HFFc6 (cell line): ENCODE measurements around the gene MEIS1. TPM values are rescaled to one million over a fixed set of nuclear protein-coding genes. Genes with fewer than 3 reads are reported as not detected.

Source experiments
- DNase-seq: peaks from one replicate; pipeline ENCODE4 v3.0.0-alpha.2; 2018
- H3K27ac Mint-ChIP-seq: 2 replicates; pipeline ENCODE4 v1.8.0; 2020; ENCODE audit warnings: mild to moderate bottlenecking, mixed read lengths
- H3K27me3 Mint-ChIP-seq: 2 replicates; pipeline ENCODE4 v1.8.0; 2021; ENCODE audit warnings: mild to moderate bottlenecking, moderate library complexity, mixed read lengths; ENCODE audit not compliant: insufficient read depth
- H3K36me3 Mint-ChIP-seq: 2 replicates; pipeline ENCODE4 v1.8.0; 2021; ENCODE audit warnings: low read depth, mixed read lengths
- H3K4me1 Mint-ChIP-seq: 2 replicates; pipeline ENCODE4 v1.8.0; 2020; ENCODE audit warnings: low read depth, mixed read lengths
- H3K4me3 Mint-ChIP-seq: 2 replicates; pipeline ENCODE4 v1.8.0; 2020; ENCODE audit warnings: mild to moderate bottlenecking, moderate library complexity, mixed read lengths
- H3K9me3 Mint-ChIP-seq: 2 replicates; pipeline ENCODE4 v1.8.0; 2020; ENCODE audit warnings: mild to moderate bottlenecking, mixed read lengths
- CTCF ChIP-seq: fragments of 200-600 bp; sonication (generic); IDR thresholded peaks from 2 replicates; pipeline ENCODE4 v1.5.0; 2021; ENCODE audit warnings: antibody characterized with exemption, mild to moderate bottlenecking
- total RNA-seq, 6 experiments: library from RNA; stranded (reverse); fragmentation: NEBNext Ultra II Directional; extraction: Animal tissue kit (Norgen Biotek cat#: 25700); gene quantifications; 2 replicates in 1 of 6; 3 replicates in 5 of 6; pipeline ENCODE4 v1.2.3, GENCODE V29; 2021

Gene MEIS1
- total RNA-seq, 6 experiments from 2014 or later = 69.1 to 85.4 (median 74.1) TPM

- Mint-ChIP-seq H3K27ac (peak overlapping the region; percentile 24; the same call in 1 of the 2 replicates), H3K4me3 (no peak overlapping the region), H3K36me3 (peaks cover 48% of the 10 kb centered on the region), H3K27me3 (peaks cover 6% of the 10 kb centered on the region), H3K4me1 (peaks cover 22% of the 10 kb centered on the region), H3K9me3 (no peaks in the 10 kb centered on the region)
- no peak for TF ChIP-seq CTCF
- no peak for DNase-seq
These were observed 89.1 kb downstream of the MEIS1 start for GRCh38 chr2:66523990-66524389.

- H3K4me3 Mint-ChIP-seq = no peak overlapping the region
- DNase-seq = no peak
- H3K27me3 Mint-ChIP-seq = peaks cover 13% of the 10 kb centered on the region
- no peak for TF ChIP-seq CTCF
- no peaks in the 10 kb centered on the region for H3K9me3 Mint-ChIP-seq
- H3K36me3 Mint-ChIP-seq = peaks cover 58% of the 10 kb centered on the region
- H3K4me1 Mint-ChIP-seq = peaks cover 33% of the 10 kb centered on the region
- peak overlapping the region; percentile 25; the same call in 1 of the 2 replicates for H3K27ac Mint-ChIP-seq
These were observed 90.7 kb downstream of the MEIS1 start for GRCh38 chr2:66525606-66526005.

- peaks cover 38% of the 10 kb centered on the region for H3K4me1 Mint-ChIP-seq
- H3K36me3 Mint-ChIP-seq = peaks cover 64% of the 10 kb centered on the region
- H3K9me3 Mint-ChIP-seq = no peaks in the 10 kb centered on the region
- H3K4me3 Mint-ChIP-seq = no peak overlapping the region
- TF ChIP-seq CTCF = no peak
- peaks cover 13% of the 10 kb centered on the region for H3K27me3 Mint-ChIP-seq
- no peak for DNase-seq
- no peak overlapping the region for H3K27ac Mint-ChIP-seq
These were observed 91.3 kb downstream of the MEIS1 start for GRCh38 chr2:66526180-66526579.

- TF ChIP-seq CTCF = no peak
- Mint-ChIP-seq H3K27ac (no peak overlapping the region), H3K9me3 (no peaks in the 10 kb centered on the region), H3K4me1 (peaks cover 29% of the 10 kb centered on the region), H3K27me3 (peaks cover 16% of the 10 kb centered on the region), H3K36me3 (peaks cover 64% of the 10 kb centered on the region), H3K4me3 (no peak overlapping the region)
- DNase-seq = no peak
These were observed 94.2 kb downstream of the MEIS1 start for GRCh38 chr2:66528974-66529724.

GRCh38 chr2:66530651-66531050 lies 95.7 kb downstream of the MEIS1 start:
- TF ChIP-seq CTCF = no peak
- H3K4me1 Mint-ChIP-seq = peaks cover 36% of the 10 kb centered on the region
- DNase-seq = no peak
- no peak overlapping the region for H3K27ac Mint-ChIP-seq
- no peaks in the 10 kb centered on the region for H3K9me3 Mint-ChIP-seq
- H3K36me3 Mint-ChIP-seq = peaks cover 58% of the 10 kb centered on the region
- H3K27me3 Mint-ChIP-seq = peaks cover 16% of the 10 kb centered on the region
- H3K4me3 Mint-ChIP-seq = no peak overlapping the region; the same call in 1 of the 2 replicates
